Ovary (tissue), 1 donor: Measurements from ENCODE around the gene DROSHA.

Experiments used
- EP300 ChIP-seq: sonication (generic); formaldehyde crosslinking; IDR thresholded peaks from one replicate; pipeline ENCODE4 v1.6.1; 2017; ENCODE audit warnings: antibody characterized with exemption
- POLR2A ChIP-seq: fragments of 450-650 bp; IDR thresholded peaks from one replicate; pipeline ENCODE4 v1.6.1; 2017; ENCODE audit warnings: antibody characterized with exemption, mild to moderate bottlenecking, moderate library complexity

- no peak for TF ChIP-seq EP300
- no peak for TF ChIP-seq POLR2A
These were observed 141.6 kb downstream of the DROSHA start for GRCh38 chr5:31390256-31390655.
